Spinal cord (tissue), 10 donors: ENCODE measurements around the gene APLP2. TPM values are rescaled to one million over a fixed set of nuclear protein-coding genes. Genes with fewer than 3 reads are reported as not detected.

Experiments used
- DNase-seq, 6 donors: peaks; one replicate each; pipeline versions ENCODE4 v3.0.0 to v3.0.0-alpha.2; 2013 to 2015; ENCODE audit warnings: low spot score in 6 of 6, low read depth in 4 of 6
- H3K27ac ChIP-seq: one replicate; pipeline ENCODE4 v1.5.1; 2013; ENCODE audit warnings: low read depth, low read length, control low read depth
- H3K27me3 ChIP-seq: one replicate; pipeline ENCODE4 v1.6.1; 2013; ENCODE audit warnings: low read length; ENCODE audit not compliant: control insufficient read depth, insufficient read depth
- H3K36me3 ChIP-seq: one replicate; pipeline ENCODE4 v1.6.1; 2013; ENCODE audit warnings: low read length; ENCODE audit not compliant: control insufficient read depth, insufficient read depth
- H3K4me1 ChIP-seq: one replicate; pipeline ENCODE4 v1.6.1; 2013; ENCODE audit warnings: low read length; ENCODE audit not compliant: control insufficient read depth, insufficient read depth
- H3K4me3 ChIP-seq: one replicate; pipeline ENCODE4 v1.5.1; 2013; ENCODE audit warnings: low read depth, low read length, control low read depth
- H3K9me3 ChIP-seq: one replicate; pipeline ENCODE4 v1.6.1; 2013; ENCODE audit warnings: low read length; ENCODE audit not compliant: control insufficient read depth, insufficient read depth
- WGBS: methylation state at CpG from one replicate; pipeline ENCODE4 v1.1.5; 2013; ENCODE audit warnings: missing lambda C conversion rate; ENCODE audit not compliant: insufficient coverage; 5-methylcytosine and 5-hydroxymethylcytosine counted together
- polyA plus RNA-seq, 2 donors: library from polyadenylated mRNA; unstranded; fragments of 120-200 nt; gene quantifications; one replicate each; pipeline ENCODE4 v1.2.1, GENCODE V29; 2013; ENCODE audit not compliant: insufficient read length in 2 of 2
- total RNA-seq, 2 donors: library from RNA; depleted of rRNA in 1 of 2; stranded (reverse); fragments of 120-200 nt in 1 of 2; fragments of >200 nt in 1 of 2; gene quantifications; one replicate each; pipeline versions ENCODE4 v1.2.3 to v1.2.4, GENCODE V29; 2013 to 2014
- donor health status: healthy.

APLP2 gene
- total and polyA plus RNA-seq, 4 donors: 440 to 479 (median 463) TPM

GRCh38 chr11:130050257-130050656 lies 19.4 kb upstream of the APLP2 start:
- peak in 1 of 6 donors; percentile 45 for DNase-seq

GRCh38 chr11:130051082-130051481 lies 18.6 kb upstream of the APLP2 start:
- no peaks in the 10 kb centered on the region for H3K27me3 ChIP-seq
- H3K9me3 ChIP-seq: no peaks in the 10 kb centered on the region
- no peaks in the 10 kb centered on the region for H3K4me1 ChIP-seq
- no peaks in the 10 kb centered on the region for H3K36me3 ChIP-seq
- H3K27ac ChIP-seq: no peak overlapping the region
- DNase-seq: no peak
- WGBS: no CpG with 5 or more reads among the region's 1 CpG
- H3K4me3 ChIP-seq: no peak overlapping the region

More at GRCh38 chr11:130050257-130050656, 19.4 kb upstream of the APLP2 start:
- 20% methylated on average over 1 of the region's 2 CpGs for WGBS
- no peaks in the 10 kb centered on the region for H3K9me3 ChIP-seq
- H3K27ac ChIP-seq: no peak overlapping the region
- no peak overlapping the region for H3K4me3 ChIP-seq
- no peaks in the 10 kb centered on the region for H3K36me3 ChIP-seq
- no peaks in the 10 kb centered on the region for H3K27me3 ChIP-seq
- no peaks in the 10 kb centered on the region for H3K4me1 ChIP-seq

- no peaks in the 10 kb centered on the region for H3K4me1 ChIP-seq
- no peaks in the 10 kb centered on the region for H3K36me3 ChIP-seq
- WGBS: 100% methylated on average over 1 of the region's 3 CpGs
- H3K27ac ChIP-seq: no peak overlapping the region
- no peak for DNase-seq
- H3K9me3 ChIP-seq: no peaks in the 10 kb centered on the region
- H3K27me3 ChIP-seq: no peaks in the 10 kb centered on the region
- no peak overlapping the region for H3K4me3 ChIP-seq
Observed at GRCh38 chr11:130052567-130052966, 17.1 kb upstream of the APLP2 start.

GRCh38 chr11:130054966-130055365 lies 14.7 kb upstream of the APLP2 start:
- no peaks in the 10 kb centered on the region for H3K4me1 ChIP-seq
- DNase-seq: peak in 1 of 6 donors; percentile 70
- H3K4me3 ChIP-seq: no peak overlapping the region
- no peaks in the 10 kb centered on the region for H3K27me3 ChIP-seq
- H3K9me3 ChIP-seq: no peaks in the 10 kb centered on the region
- H3K36me3 ChIP-seq: no peaks in the 10 kb centered on the region
- no peak overlapping the region for H3K27ac ChIP-seq
- WGBS: no CpG with 5 or more reads among the region's 2 CpGs

- Histone ChIP-seq H3K4me1 (no peaks in the 10 kb centered on the region), H3K9me3 (no peaks in the 10 kb centered on the region), H3K4me3 (no peak overlapping the region), H3K27me3 (no peaks in the 10 kb centered on the region), H3K36me3 (no peaks in the 10 kb centered on the region), H3K27ac (no peak overlapping the region)
- DNase-seq: peak in 2 of 6 donors; percentile 17 to 49
- WGBS: 90% methylated on average over 3 of the region's 5 CpGs
Observed at GRCh38 chr11:130055617-130056016, 14.1 kb upstream of the APLP2 start.

GRCh38 chr11:130061017-130061416 lies 8.7 kb upstream of the APLP2 start:
- Histone ChIP-seq H3K4me1 (no peaks in the 10 kb centered on the region), H3K4me3 (no peak overlapping the region), H3K9me3 (no peaks in the 10 kb centered on the region), H3K36me3 (no peaks in the 10 kb centered on the region), H3K27me3 (no peaks in the 10 kb centered on the region), H3K27ac (no peak overlapping the region)
- WGBS: 100% methylated on average over 1 of the region's 1 CpG
- no peak for DNase-seq

- Histone ChIP-seq H3K27ac (no peak overlapping the region), H3K36me3 (no peaks in the 10 kb centered on the region), H3K27me3 (no peaks in the 10 kb centered on the region), H3K4me1 (no peaks in the 10 kb centered on the region), H3K4me3 (no peak overlapping the region), H3K9me3 (no peaks in the 10 kb centered on the region)
- DNase-seq: no peak
- no CpG with 5 or more reads among the region's 4 CpGs for WGBS
Observed at GRCh38 chr11:130062026-130062425, 7.7 kb upstream of the APLP2 start.

- Histone ChIP-seq H3K9me3 (no peaks in the 10 kb centered on the region), H3K36me3 (no peaks in the 10 kb centered on the region), H3K27me3 (no peaks in the 10 kb centered on the region), H3K27ac (no peak overlapping the region), H3K4me3 (no peak overlapping the region), H3K4me1 (peaks cover 3% of the 10 kb centered on the region)
- 100% methylated on average over 1 of the region's 2 CpGs for WGBS
- no peak for DNase-seq
Observed at GRCh38 chr11:130063451-130063850, 6.2 kb upstream of the APLP2 start.

GRCh38 chr11:130064596-130064995 lies 5.1 kb upstream of the APLP2 start:
- Histone ChIP-seq H3K36me3 (no peaks in the 10 kb centered on the region), H3K4me3 (no peak overlapping the region), H3K27ac (no peak overlapping the region), H3K4me1 (peaks cover 10% of the 10 kb centered on the region), H3K27me3 (no peaks in the 10 kb centered on the region), H3K9me3 (no peaks in the 10 kb centered on the region)
- WGBS: 100% methylated on average over 1 of the region's 4 CpGs
- no peak for DNase-seq

GRCh38 chr11:130066338-130066737 lies 3.4 kb upstream of the APLP2 start:
- Histone ChIP-seq H3K27me3 (no peaks in the 10 kb centered on the region), H3K4me3 (no peak overlapping the region), H3K36me3 (no peaks in the 10 kb centered on the region), H3K9me3 (no peaks in the 10 kb centered on the region), H3K4me1 (peaks cover 10% of the 10 kb centered on the region), H3K27ac (no peak overlapping the region)
- no peak for DNase-seq
- WGBS: 54% methylated on average over 2 of the region's 5 CpGs
